ENCODE measurements around the gene STAMBPL1.

The STAMBPL1 gene

DNA sequence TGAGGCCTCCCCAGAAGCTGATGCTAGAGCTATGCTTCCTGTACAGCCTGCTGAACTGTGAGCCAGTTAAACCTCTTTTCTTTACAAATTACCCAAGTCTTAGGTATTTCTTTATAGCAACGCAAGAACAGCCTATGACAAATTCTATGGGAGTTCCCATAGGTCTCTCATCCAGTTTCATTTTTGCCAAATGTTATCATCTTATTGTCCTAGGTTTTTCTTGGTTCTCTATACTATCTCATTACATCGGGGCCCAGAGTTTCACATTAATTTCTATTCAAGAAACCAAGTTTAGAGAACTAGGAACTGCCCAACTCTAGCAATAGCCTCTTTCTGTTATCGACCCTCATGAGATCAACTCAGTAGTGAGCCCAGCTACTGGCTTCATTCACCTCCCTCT lies 56.6 kb downstream of the STAMBPL1 start:
- Histone ChIP-seq H3K27ac (no peak overlapping the region), H3K27me3 (no peaks in the 10 kb centered on the region), H3K36me3 (no peaks in the 10 kb centered on the region), H3K9me3 (no peaks in the 10 kb centered on the region), H3K4me1 (ENCODE audit: control insufficient read depth in 1 of 2, insufficient read depth in 1 of 2, low read depth in 1 of 2, low read length in 1 of 2) (peaks cover 10 to 19% of the 10 kb centered on the region in 2 experiments), H3K4me3 (ENCODE audit: low read depth in 1 of 2, low read length in 1 of 2) (no peak overlapping the region)
- TF ChIP-seq, protein P1, sequence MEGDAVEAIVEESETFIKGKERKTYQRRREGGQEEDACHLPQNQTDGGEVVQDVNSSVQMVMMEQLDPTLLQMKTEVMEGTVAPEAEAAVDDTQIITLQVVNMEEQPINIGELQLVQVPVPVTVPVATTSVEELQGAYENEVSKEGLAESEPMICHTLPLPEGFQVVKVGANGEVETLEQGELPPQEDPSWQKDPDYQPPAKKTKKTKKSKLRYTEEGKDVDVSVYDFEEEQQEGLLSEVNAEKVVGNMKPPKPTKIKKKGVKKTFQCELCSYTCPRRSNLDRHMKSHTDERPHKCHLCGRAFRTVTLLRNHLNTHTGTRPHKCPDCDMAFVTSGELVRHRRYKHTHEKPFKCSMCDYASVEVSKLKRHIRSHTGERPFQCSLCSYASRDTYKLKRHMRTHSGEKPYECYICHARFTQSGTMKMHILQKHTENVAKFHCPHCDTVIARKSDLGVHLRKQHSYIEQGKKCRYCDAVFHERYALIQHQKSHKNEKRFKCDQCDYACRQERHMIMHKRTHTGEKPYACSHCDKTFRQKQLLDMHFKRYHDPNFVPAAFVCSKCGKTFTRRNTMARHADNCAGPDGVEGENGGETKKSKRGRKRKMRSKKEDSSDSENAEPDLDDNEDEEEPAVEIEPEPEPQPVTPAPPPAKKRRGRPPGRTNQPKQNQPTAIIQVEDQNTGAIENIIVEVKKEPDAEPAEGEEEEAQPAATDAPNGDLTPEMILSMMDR (IDR thresholded peaks at IDR 0.05), result no peak

DNA sequence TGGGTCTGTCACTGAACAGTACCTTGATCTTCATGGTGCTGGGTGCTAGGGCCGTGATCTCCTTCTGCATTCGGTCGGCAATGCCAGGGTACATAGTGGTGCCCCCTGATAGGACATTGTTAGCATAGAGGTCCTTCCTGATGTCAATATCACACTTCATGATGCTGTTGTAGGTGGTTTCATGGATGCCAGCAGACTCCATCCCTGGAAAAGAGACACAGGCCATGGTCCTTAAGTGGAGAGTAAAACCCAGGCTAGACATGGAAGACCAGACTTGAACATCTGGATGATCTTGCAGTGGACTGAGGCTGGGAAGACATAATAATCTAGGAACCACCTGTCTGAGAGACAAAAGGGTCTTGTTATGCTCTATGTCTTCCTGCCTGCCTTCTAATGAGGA lies 58.0 kb downstream of the STAMBPL1 start:
- no peaks in the 10 kb centered on the region for H3K27me3 ChIP-seq
- TF ChIP-seq, protein P1 (IDR thresholded peaks at IDR 0.05), result no peak
- no peaks in the 10 kb centered on the region for H3K9me3 ChIP-seq
- no peaks in the 10 kb centered on the region for H3K36me3 ChIP-seq
- peaks cover 10 to 11% of the 10 kb centered on the region in 2 experiments for H3K4me1 ChIP-seq (ENCODE audit: control insufficient read depth in 1 of 2, insufficient read depth in 1 of 2, low read depth in 1 of 2, low read length in 1 of 2)
- no peak overlapping the region for H3K4me3 ChIP-seq (ENCODE audit: low read depth in 1 of 2, low read length in 1 of 2)
- H3K27ac ChIP-seq, result no peak overlapping the region

DNA sequence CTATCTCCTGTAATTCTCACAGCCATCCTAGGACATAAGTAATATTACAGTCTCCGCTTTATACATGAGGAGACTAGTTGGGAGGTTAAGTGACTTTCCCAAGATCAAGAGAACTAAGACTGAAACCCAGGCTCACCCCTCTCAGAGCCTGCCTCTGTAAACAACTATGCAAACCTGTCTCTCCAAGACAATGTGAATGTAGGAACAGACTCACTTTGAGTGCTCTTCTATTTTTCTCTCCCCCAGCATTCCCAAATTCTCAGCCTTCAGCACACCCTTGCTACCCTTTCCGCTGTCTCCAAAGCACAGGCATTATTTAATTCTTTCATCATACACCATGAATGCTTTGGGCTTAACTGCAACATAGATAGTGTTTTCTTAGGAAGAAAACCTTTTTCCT lies 58.9 kb downstream of the STAMBPL1 start:
- Histone ChIP-seq H3K36me3 (no peaks in the 10 kb centered on the region), H3K27ac (no peak overlapping the region), H3K27me3 (no peaks in the 10 kb centered on the region), H3K9me3 (no peaks in the 10 kb centered on the region), H3K4me1 (ENCODE audit: control insufficient read depth in 1 of 2, insufficient read depth in 1 of 2, low read depth in 1 of 2, low read length in 1 of 2) (peaks cover 10 to 11% of the 10 kb centered on the region in 2 experiments), H3K4me3 (ENCODE audit: low read depth in 1 of 2, low read length in 1 of 2) (no peak overlapping the region)
- TF ChIP-seq, protein P1 (IDR thresholded peaks at IDR 0.05), result no peak

DNA sequence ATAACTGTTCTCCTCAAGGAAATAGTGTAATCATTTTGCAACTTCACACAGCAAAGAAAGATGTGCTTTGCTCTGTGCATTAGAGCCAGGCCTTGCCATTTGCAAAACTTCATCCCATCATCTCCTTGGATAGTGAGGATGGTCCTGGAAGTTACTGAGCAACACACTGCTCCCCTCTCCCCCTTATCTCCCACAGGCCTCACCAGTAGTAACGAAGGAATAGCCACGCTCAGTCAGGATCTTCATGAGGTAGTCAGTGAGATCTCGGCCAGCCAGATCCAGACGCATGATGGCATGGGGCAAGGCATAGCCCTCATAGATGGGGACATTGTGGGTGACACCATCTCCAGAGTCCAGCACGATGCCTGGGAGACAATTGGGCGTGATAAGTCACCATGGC lies 61.0 kb downstream of the STAMBPL1 start:
- Histone ChIP-seq H3K9me3 (no peaks in the 10 kb centered on the region), H3K27me3 (no peaks in the 10 kb centered on the region), H3K36me3 (no peaks in the 10 kb centered on the region), H3K4me1 (ENCODE audit: control insufficient read depth in 1 of 2, insufficient read depth in 1 of 2, low read depth in 1 of 2, low read length in 1 of 2) (no peaks in the 10 kb centered on the region), H3K27ac (no peak overlapping the region), H3K4me3 (ENCODE audit: low read depth in 1 of 2, low read length in 1 of 2) (no peak overlapping the region)
- TF ChIP-seq, protein P1 (IDR thresholded peaks at IDR 0.05), result no peak

DNA sequence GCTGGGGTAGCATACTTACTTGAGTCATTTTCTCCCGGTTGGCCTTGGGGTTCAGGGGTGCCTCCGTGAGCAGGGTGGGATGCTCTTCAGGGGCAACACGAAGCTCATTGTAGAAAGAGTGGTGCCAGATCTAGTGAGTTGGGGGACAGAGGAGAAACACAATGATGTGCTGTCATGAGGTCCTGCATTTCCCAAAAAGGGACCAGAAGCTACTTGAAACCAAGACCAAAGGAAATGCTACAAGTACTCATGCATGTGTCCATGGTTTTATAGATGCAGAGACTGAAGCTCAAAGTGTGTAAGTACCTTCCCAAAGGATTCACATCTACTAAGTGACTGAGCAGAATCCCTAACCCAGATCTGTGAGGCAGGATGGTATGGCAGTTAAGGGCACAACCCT lies 63.7 kb downstream of the STAMBPL1 start:
- Histone ChIP-seq H3K4me1 (ENCODE audit: control insufficient read depth in 1 of 2, insufficient read depth in 1 of 2, low read depth in 1 of 2, low read length in 1 of 2) (no peaks in the 10 kb centered on the region), H3K27ac (no peak overlapping the region), H3K36me3 (no peaks in the 10 kb centered on the region), H3K9me3 (no peaks in the 10 kb centered on the region), H3K4me3 (ENCODE audit: low read depth in 1 of 2, low read length in 1 of 2) (no peak overlapping the region), H3K27me3 (no peaks in the 10 kb centered on the region)
- TF ChIP-seq, protein P1 (IDR thresholded peaks at IDR 0.05), result no peak

DNA sequence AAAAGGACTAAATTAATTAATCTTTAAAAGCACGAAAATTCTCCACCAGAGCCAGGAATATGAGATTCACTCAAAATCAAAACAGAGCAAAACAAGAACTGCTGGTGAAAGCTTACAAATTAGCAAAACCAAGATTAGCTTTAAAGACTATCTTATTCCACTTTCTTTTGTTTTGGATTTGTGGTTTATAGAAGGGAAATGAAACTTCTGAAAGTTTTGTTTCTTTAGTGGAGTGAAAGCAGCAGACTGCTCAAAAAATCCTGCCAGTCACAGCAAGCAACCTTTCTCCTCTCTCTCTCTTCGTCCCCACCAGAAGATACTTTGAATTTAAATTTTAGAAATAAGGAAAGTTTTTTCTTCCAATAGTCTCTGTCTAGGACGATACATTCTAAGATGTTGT lies 64.8 kb downstream of the STAMBPL1 start:
- Histone ChIP-seq H3K27me3 (no peaks in the 10 kb centered on the region), H3K27ac (no peak overlapping the region), H3K9me3 (no peaks in the 10 kb centered on the region), H3K4me1 (ENCODE audit: control insufficient read depth in 1 of 2, insufficient read depth in 1 of 2, low read depth in 1 of 2, low read length in 1 of 2) (peaks cover 0 to under 1% of the 10 kb centered on the region in 2 experiments), H3K36me3 (no peaks in the 10 kb centered on the region), H3K4me3 (ENCODE audit: low read depth in 1 of 2, low read length in 1 of 2) (no peak overlapping the region)
- TF ChIP-seq, protein P1 (IDR thresholded peaks at IDR 0.05), result no peak

Data from neutrophil (primary cell).